Transverse colon (tissue), 4 donors: ENCODE data around the gene MDP1. TPM values are rescaled to one million over a fixed set of nuclear protein-coding genes. Genes with fewer than 3 reads are reported as not detected.
A peak's percentile ranks its signal among the peaks of the same experiment; 100 is the strongest.

Experiments
- DNase-seq: peaks from one replicate; pipeline ENCODE4 v3.0.0-alpha.2; 2019
- H3K27ac ChIP-seq, 4 donors: fragments of 200-600 bp; sonication (generic); 2 replicates each; pipeline ENCODE4 v1.5.1; 2016 to 2018; ENCODE audit warnings: inconsistent platforms in 4 of 4
- H3K27me3 ChIP-seq: fragments of 200-600 bp; sonication (generic); 2 replicates; pipeline ENCODE4 v1.5.1; 2017; ENCODE audit warnings: inconsistent platforms
- H3K36me3 ChIP-seq, 4 donors: fragments of 200-600 bp; sonication (generic); 2 replicates each; pipeline ENCODE4 v1.5.1; 2017 to 2019; ENCODE audit warnings: inconsistent platforms in 4 of 4
- H3K4me1 ChIP-seq, 4 donors: fragments of 200-600 bp; sonication (generic); 2 replicates each; pipeline ENCODE4 v1.5.1; 2017 to 2020; ENCODE audit warnings: inconsistent platforms in 4 of 4
- H3K4me3 ChIP-seq, 4 donors: fragments of 200-600 bp; sonication (generic); 1 replicate in 1 of 4; 2 replicates in 3 of 4; pipeline versions ENCODE4 v1.5.1 to v1.6.1; 2017 to 2019; ENCODE audit warnings: inconsistent platforms in 4 of 4
- H3K9me3 ChIP-seq, 2 donors: fragments of 200-600 bp; sonication (generic); 2 replicates each; pipeline ENCODE4 v1.5.1; 2017 to 2019; ENCODE audit warnings: inconsistent platforms in 2 of 2
- EP300 ChIP-seq: sonication (generic); formaldehyde crosslinking; IDR thresholded peaks from one replicate; pipeline ENCODE4 v1.6.1; 2017; ENCODE audit warnings: antibody characterized with exemption, low read depth
- POLR2A ChIP-seq: fragments of 450-650 bp; IDR thresholded peaks from one replicate; pipeline ENCODE4 v1.6.1; 2016; ENCODE audit warnings: antibody characterized with exemption, mild to moderate bottlenecking, moderate library complexity
- POLR2AphosphoS5 ChIP-seq, 3 donors: sonication (generic); formaldehyde crosslinking; IDR thresholded peaks; one replicate each; pipeline ENCODE4 v1.6.1; 2016; ENCODE audit warnings: antibody characterized with exemption in 3 of 3
- WGBS, 2 donors: methylation state at CpG; one replicate each; pipeline ENCODE4 v1.1.5; 2018; ENCODE audit warnings: low coverage in 1 of 2; 5-methylcytosine and 5-hydroxymethylcytosine counted together
- in situ Hi-C, 4 donors: fragments of 200-750 bp; cut with MboI; loops; one replicate each; pipeline versions ENCODE4 v1.15.0 to v1.15.1; 2017; ENCODE audit warnings: low sequenced_read_pairs in 3 of 4, low pct_ligation_motif_present in 1 of 4, low pct_unique_long_range_greater_than_20kb in 1 of 4
- intact Hi-C: fragments of 100-400 bp; cut with DNase I; formaldehyde crosslinking; loops from one replicate; pipeline ENCODE4 v1.15.1; 2023; ENCODE audit warnings: low total_unique reads
- total RNA-seq, 4 donors: library from RNA; depleted of rRNA; stranded (reverse); fragments of >200 nt; gene quantifications; one replicate each; pipeline ENCODE4 v1.1.0, GENCODE V29; 2016
- TF ChIP-seq, protein P1 (sequence below), 5 experiments: fragments of 200-600 bp in 3 of 5; fragments of 450-650 bp in 2 of 5; sonication (generic) in 3 of 5; IDR thresholded peaks; 1 replicate in 2 of 5; 2 replicates in 3 of 5; pipeline ENCODE4 v1.5.1; 2016 to 2017; ENCODE audit warnings: antibody characterized with exemption in 5 of 5, inconsistent platforms in 3 of 5, mild to moderate bottlenecking in 2 of 5, moderate library complexity in 1 of 5

Gene MDP1
- total RNA-seq, 4 donors from 2014 or later = 11.1 to 116 (median 40.2) TPM

DNA sequence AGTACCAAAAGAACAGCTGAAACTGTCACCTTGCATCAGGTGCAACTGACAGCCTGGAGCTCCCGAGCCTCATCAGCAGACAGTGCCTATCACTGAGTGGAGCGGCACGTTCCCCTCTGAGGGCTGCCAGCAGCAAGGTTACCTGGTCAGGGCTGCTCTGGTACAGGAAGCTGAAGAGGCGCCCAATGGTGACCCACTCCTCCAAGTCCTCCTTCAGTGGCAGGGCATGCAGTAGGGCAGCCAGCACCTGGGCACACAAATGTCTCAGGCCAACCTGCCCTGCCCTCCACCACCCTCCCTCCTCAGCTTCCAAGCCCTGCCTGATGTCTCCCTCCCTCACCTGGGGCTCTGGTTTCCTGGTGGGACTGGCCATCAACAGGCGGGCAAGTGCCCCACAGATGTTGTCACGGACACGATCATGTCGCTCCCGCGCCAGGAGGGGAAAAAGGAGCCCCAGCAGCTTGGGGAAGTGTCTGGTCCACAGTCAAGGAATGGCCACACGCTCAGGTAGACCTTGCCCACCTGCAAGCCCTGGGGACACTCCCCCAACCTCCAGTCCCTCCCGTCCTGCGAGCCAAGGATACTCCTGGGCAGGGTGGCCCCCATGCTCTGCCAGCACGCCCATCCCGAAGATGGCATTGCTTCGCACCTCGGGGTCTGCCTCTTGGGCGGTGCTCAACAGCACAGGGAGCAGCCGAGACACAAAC, 34.3 kb downstream of the MDP1 start:
- WGBS, 2 donors = 93% methylated on average over 19 of the region's 19 CpGs; no CpG with 5 or more reads in 1 of the 2 donors
- intact Hi-C loops (no loop called here), in situ Hi-C loops (no loop called here)
- H3K36me3 ChIP-seq = peaks cover 0 to 33% (median 3%) of the 10 kb centered on the region in 4 donors
- H3K27ac ChIP-seq = peak overlapping the region in 1 of 4 donors; percentile 68
- no peaks in the 10 kb centered on the region for H3K9me3 ChIP-seq
- H3K27me3 ChIP-seq = no peaks in the 10 kb centered on the region
- TF ChIP-seq POLR2AphosphoS5 (IDR thresholded peaks at IDR 0.05) (peak in 1 of 3 donors; percentile 6), EP300 (no peak)
- no peak for DNase-seq
- peaks cover 5 to 11% (median 6%) of the 10 kb centered on the region in 4 donors for H3K4me1 ChIP-seq
- H3K4me3 ChIP-seq = no peak overlapping the region

DNA sequence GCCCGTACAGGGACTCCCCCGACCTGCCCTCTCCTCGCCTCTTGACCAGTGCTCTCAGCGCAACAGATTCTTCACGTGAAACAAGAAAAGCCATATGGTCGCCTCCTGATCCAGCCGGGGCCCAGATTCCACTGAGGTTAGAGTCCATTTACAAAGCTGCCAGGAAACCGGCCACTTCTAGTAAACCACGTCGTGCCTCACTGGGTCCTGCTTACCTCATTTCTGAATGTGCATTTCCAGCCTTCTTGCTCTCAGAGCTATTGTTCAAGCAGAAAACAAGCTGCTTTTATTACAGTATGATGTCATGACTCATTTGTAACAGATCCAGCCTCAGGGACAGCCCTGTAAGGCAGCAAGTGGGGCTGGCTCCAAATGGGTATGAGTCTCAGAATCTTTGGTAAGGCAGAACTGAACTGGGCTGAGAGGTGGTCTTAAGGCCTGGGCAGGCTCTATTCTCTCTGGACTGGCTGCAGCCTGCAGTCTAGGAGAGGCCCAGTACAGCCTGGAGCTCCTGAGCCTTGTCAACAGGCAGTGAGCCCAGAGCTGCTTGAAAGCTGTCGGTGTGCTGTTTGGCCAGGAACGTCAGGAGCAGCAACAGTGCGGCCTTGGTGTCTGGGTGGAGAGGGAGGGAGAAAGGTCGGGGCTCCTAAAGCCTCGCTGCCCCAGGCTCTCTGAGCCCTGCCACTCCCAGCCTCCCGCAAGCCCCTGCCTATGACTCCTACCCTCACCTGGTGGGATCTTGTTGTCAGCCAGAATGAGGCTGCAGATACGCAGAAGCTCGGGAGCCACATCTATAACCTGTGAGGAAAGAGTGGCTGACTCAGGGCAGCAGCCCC, 35.7 kb downstream of the MDP1 start:
- WGBS, 2 donors = 53 to 62% methylated on average over 3 to 18 of the region's 18 CpGs
- Histone ChIP-seq H3K36me3 (peaks cover 0 to 33% (median 3%) of the 10 kb centered on the region in 4 donors), H3K4me3 (no peak overlapping the region), H3K27me3 (no peaks in the 10 kb centered on the region), H3K4me1 (peaks cover 5 to 11% (median 6%) of the 10 kb centered on the region in 4 donors), H3K27ac (peak overlapping the region; percentile 68 to 78 (median 72)), H3K9me3 (no peaks in the 10 kb centered on the region)
- DNase-seq = no peak
- intact Hi-C loops = no loop called here
- in situ Hi-C loops = no loop called here
- no peak for TF ChIP-seq POLR2A
- TF ChIP-seq, protein P1, sequence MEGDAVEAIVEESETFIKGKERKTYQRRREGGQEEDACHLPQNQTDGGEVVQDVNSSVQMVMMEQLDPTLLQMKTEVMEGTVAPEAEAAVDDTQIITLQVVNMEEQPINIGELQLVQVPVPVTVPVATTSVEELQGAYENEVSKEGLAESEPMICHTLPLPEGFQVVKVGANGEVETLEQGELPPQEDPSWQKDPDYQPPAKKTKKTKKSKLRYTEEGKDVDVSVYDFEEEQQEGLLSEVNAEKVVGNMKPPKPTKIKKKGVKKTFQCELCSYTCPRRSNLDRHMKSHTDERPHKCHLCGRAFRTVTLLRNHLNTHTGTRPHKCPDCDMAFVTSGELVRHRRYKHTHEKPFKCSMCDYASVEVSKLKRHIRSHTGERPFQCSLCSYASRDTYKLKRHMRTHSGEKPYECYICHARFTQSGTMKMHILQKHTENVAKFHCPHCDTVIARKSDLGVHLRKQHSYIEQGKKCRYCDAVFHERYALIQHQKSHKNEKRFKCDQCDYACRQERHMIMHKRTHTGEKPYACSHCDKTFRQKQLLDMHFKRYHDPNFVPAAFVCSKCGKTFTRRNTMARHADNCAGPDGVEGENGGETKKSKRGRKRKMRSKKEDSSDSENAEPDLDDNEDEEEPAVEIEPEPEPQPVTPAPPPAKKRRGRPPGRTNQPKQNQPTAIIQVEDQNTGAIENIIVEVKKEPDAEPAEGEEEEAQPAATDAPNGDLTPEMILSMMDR (IDR thresholded peaks at IDR 0.05) = no peak
- TF ChIP-seq POLR2AphosphoS5 (IDR thresholded peaks at IDR 0.05) = no peak
- no peak for TF ChIP-seq EP300

GRCh38 chr14:24179294-24179960, 36.4 kb downstream of the MDP1 start:
- intact Hi-C loops (no loop called here), in situ Hi-C loops (no loop called here)
- H3K4me3 ChIP-seq = no peak overlapping the region
- H3K4me1 ChIP-seq = peaks cover 5 to 11% (median 6%) of the 10 kb centered on the region in 4 donors
- TF ChIP-seq POLR2AphosphoS5 (IDR thresholded peaks at IDR 0.05) (no peak), POLR2A (no peak), EP300 (no peak)
- TF ChIP-seq, protein P1 (IDR thresholded peaks at IDR 0.05) = no peak
- no peak for DNase-seq
- H3K27ac ChIP-seq = peak overlapping the region; percentile 68 to 78 (median 72)
- peaks cover 0 to 30% (median 3%) of the 10 kb centered on the region in 4 donors for H3K36me3 ChIP-seq
- 88% methylated on average over 14 of the region's 14 CpGs; no CpG with 5 or more reads in 1 of the 2 donors for WGBS, 2 donors
- H3K27me3 ChIP-seq = no peaks in the 10 kb centered on the region
- no peaks in the 10 kb centered on the region for H3K9me3 ChIP-seq

- peak overlapping the region; percentile 68 to 78 (median 72) for H3K27ac ChIP-seq
- in situ Hi-C loops = no loop called here
- H3K36me3 ChIP-seq = peaks cover 0 to 22% (median 4%) of the 10 kb centered on the region in 4 donors
- TF ChIP-seq POLR2A (no peak), POLR2AphosphoS5 (IDR thresholded peaks at IDR 0.05) (no peak), EP300 (no peak)
- TF ChIP-seq, protein P1 (IDR thresholded peaks at IDR 0.05) = no peak
- WGBS, 2 donors = 89 to 90% methylated on average over 2 to 12 of the region's 12 CpGs
- no peak overlapping the region for H3K4me3 ChIP-seq
- peaks cover 5 to 11% (median 6%) of the 10 kb centered on the region in 4 donors for H3K4me1 ChIP-seq
- no peak for DNase-seq
- no peaks in the 10 kb centered on the region for H3K27me3 ChIP-seq
- no peaks in the 10 kb centered on the region for H3K9me3 ChIP-seq
- intact Hi-C loops = no loop called here
Observed at GRCh38 chr14:24178399-24179178, 37.3 kb downstream of the MDP1 start.
